NT2/D1 (cell line): ENCODE results near the gene UBXN6.

Experiments used
- SUZ12 ChIP-seq: IDR thresholded peaks from 2 replicates; pipeline ENCODE4 v1.6.1; 2011; ENCODE audit not compliant: insufficient read length, insufficient read depth; ENCODE audit errors: extremely low read depth
- YY1 ChIP-seq: IDR thresholded peaks from 2 replicates; pipeline ENCODE4 v1.6.1; 2011; ENCODE audit not compliant: insufficient read length, insufficient read depth
- ZNF274 ChIP-seq: IDR thresholded peaks from 2 replicates; pipeline ENCODE4 v1.6.1; 2011; ENCODE audit warnings: mild to moderate bottlenecking, low read depth, low read length

DNA sequence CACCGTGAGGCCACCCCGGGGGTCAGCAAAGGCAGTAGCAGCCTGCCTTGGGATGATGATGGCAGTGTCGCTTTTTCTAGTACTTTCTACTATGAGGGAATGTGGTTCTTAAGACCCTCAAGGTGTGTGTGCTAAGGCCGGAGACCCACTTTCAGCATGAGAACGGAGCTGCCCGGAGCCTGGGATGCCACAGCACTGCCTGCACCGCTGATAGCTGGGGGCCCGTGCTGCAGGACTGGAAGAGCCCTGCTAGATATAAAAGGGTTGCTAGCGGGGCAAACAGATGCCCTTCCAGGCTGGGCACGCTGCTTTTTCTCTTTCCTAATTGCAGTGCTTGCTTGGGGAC lies 46.2 kb upstream of the UBXN6 start:
- TF ChIP-seq YY1 (no peak), ZNF274 (no peak), SUZ12 (no peak)
